Tibial artery (tissue), 4 donors: ENCODE data around the gene CALN1.

Experiments
- DNase-seq, 2 donors: peaks; one replicate each; pipeline ENCODE4 v3.0.0-alpha.2; 2019
- H3K27ac ChIP-seq, 2 donors: fragments of 200-600 bp; sonication (generic) in 1 of 2; 1 replicate in 1 of 2; 2 replicates in 1 of 2; pipeline ENCODE4 v1.5.1; 2018 to 2019; ENCODE audit warnings: mild to moderate bottlenecking in 1 of 2
- H3K27me3 ChIP-seq, 2 donors: fragments of 200-600 bp; sonication (generic) in 1 of 2; one replicate each; pipeline versions ENCODE4 v1.5.1 to v1.6.0; 2016 to 2019
- H3K36me3 ChIP-seq, 3 donors: fragments of 200-600 bp; sonication (generic) in 2 of 3; one replicate each; pipeline ENCODE4 v1.5.1; 2016 to 2019; ENCODE audit warnings: mild to moderate bottlenecking in 2 of 3
- H3K4me1 ChIP-seq, 4 donors: fragments of 200-600 bp; sonication (generic) in 2 of 4; 1 replicate in 3 of 4; 2 replicates in 1 of 4; pipeline ENCODE4 v1.5.1; 2016 to 2019
- H3K4me3 ChIP-seq, 2 donors: fragments of 200-600 bp; sonication (generic) in 1 of 2; 1 replicate in 1 of 2; 2 replicates in 1 of 2; pipeline ENCODE4 v1.5.1; 2018 to 2019; ENCODE audit warnings: mild to moderate bottlenecking in 2 of 2
- H3K9me3 ChIP-seq, 3 donors: fragments of 200-600 bp; sonication (generic) in 1 of 3; one replicate each; pipeline ENCODE4 v1.5.1; 2016 to 2019
- CTCF ChIP-seq, 2 experiments: fragments of 200-600 bp in 1 of 2; fragments of 450-650 bp in 1 of 2; IDR thresholded peaks; one replicate each; pipeline ENCODE4 v1.5.1; 2017 to 2019; ENCODE audit warnings: antibody characterized with exemption in 2 of 2, mild to moderate bottlenecking in 1 of 2, moderate library complexity in 1 of 2
- intact Hi-C: fragments of 100-400 bp; cut with DNase I; formaldehyde crosslinking; loops from one replicate; pipeline ENCODE4 v1.15.0; 2023; ENCODE audit warnings: low total_unique reads

Gene CALN1

GRCh38 chr7:71808115-71808514 lies 604.0 kb downstream of the CALN1 start:
- Histone ChIP-seq H3K36me3 (no peaks in the 10 kb centered on the region), H3K4me1 (no peaks in the 10 kb centered on the region), H3K9me3 (peaks cover 0 to 12% (median 10%) of the 10 kb centered on the region in 3 donors), H3K27ac (no peak overlapping the region), H3K4me3 (no peak overlapping the region), H3K27me3 (no peaks in the 10 kb centered on the region)
- DNase-seq = no peak
- TF ChIP-seq CTCF (IDR thresholded peaks at IDR 0.05) = no peak
- intact Hi-C loops = no loop called here

- H3K4me1 ChIP-seq = no peaks in the 10 kb centered on the region
- H3K27ac ChIP-seq = no peak overlapping the region
- TF ChIP-seq CTCF (IDR thresholded peaks at IDR 0.05) = no peak
- no peak overlapping the region for H3K4me3 ChIP-seq
- intact Hi-C loops = no loop called here
- no peak for DNase-seq
- H3K27me3 ChIP-seq = no peaks in the 10 kb centered on the region
- no peaks in the 10 kb centered on the region for H3K36me3 ChIP-seq
- peaks cover 0 to 12% (median 10%) of the 10 kb centered on the region in 3 donors for H3K9me3 ChIP-seq
Observed at GRCh38 chr7:71804256-71804655, 607.9 kb downstream of the CALN1 start.

GRCh38 chr7:71801976-71802375 lies 610.2 kb downstream of the CALN1 start:
- Histone ChIP-seq H3K27ac (no peak overlapping the region), H3K4me1 (no peaks in the 10 kb centered on the region), H3K9me3 (peaks cover 0 to 8% (median 7%) of the 10 kb centered on the region in 3 donors), H3K4me3 (no peak overlapping the region), H3K27me3 (no peaks in the 10 kb centered on the region), H3K36me3 (no peaks in the 10 kb centered on the region)
- no peak for DNase-seq
- intact Hi-C loops = no loop called here
- TF ChIP-seq CTCF (IDR thresholded peaks at IDR 0.05) = no peak

- H3K4me3 ChIP-seq = no peak overlapping the region
- H3K9me3 ChIP-seq = no peaks in the 10 kb centered on the region
- H3K27ac ChIP-seq = no peak overlapping the region
- no peaks in the 10 kb centered on the region for H3K36me3 ChIP-seq
- intact Hi-C loops = no loop called here
- no peaks in the 10 kb centered on the region for H3K4me1 ChIP-seq
- TF ChIP-seq CTCF (IDR thresholded peaks at IDR 0.05) = no peak
- no peaks in the 10 kb centered on the region for H3K27me3 ChIP-seq
- no peak for DNase-seq
Observed at GRCh38 chr7:71800321-71800720, 611.8 kb downstream of the CALN1 start.

- intact Hi-C loops = no loop called here
- H3K4me3 ChIP-seq = no peak overlapping the region
- H3K9me3 ChIP-seq = no peaks in the 10 kb centered on the region
- no peaks in the 10 kb centered on the region for H3K27me3 ChIP-seq
- no peaks in the 10 kb centered on the region for H3K36me3 ChIP-seq
- TF ChIP-seq CTCF (IDR thresholded peaks at IDR 0.05) = no peak
- H3K4me1 ChIP-seq = no peaks in the 10 kb centered on the region
- no peak overlapping the region for H3K27ac ChIP-seq
- no peak for DNase-seq
Observed at GRCh38 chr7:71795410-71795809, 616.7 kb downstream of the CALN1 start.

GRCh38 chr7:71793251-71793650 lies 618.9 kb downstream of the CALN1 start:
- H3K9me3 ChIP-seq = no peaks in the 10 kb centered on the region
- no peak for TF ChIP-seq CTCF (IDR thresholded peaks at IDR 0.05)
- H3K4me1 ChIP-seq = no peaks in the 10 kb centered on the region
- H3K4me3 ChIP-seq = no peak overlapping the region
- H3K27ac ChIP-seq = no peak overlapping the region
- no peaks in the 10 kb centered on the region for H3K27me3 ChIP-seq
- intact Hi-C loops = no loop called here
- no peak for DNase-seq
- no peaks in the 10 kb centered on the region for H3K36me3 ChIP-seq
